SU-DHL-6 (cell line): Measurements from ENCODE around the gene IFFO2.

ENCODE experiments used
- H2AFZ ChIP-seq: fragments of 200-600 bp; sonication (generic); 2 replicates; pipeline ENCODE4 v1.6.1; 2014; ENCODE audit warnings: low read depth, mild to moderate bottlenecking, moderate library complexity, mixed read lengths, antibody characterized with exemption, low read length; ENCODE audit not compliant: severe bottlenecking
- H3F3A ChIP-seq: fragments of 200-600 bp; shearing (Covaris generic); 2 replicates; pipeline ENCODE4 v1.6.0; 2016; ENCODE audit warnings: antibody characterized with exemption, mild to moderate bottlenecking; ENCODE audit not compliant: insufficient read depth
- H3K27ac ChIP-seq: fragments of 200-600 bp; sonication (generic); 2 replicates; pipeline ENCODE4 v1.5.1; 2016; ENCODE audit warnings: low read depth, mild to moderate bottlenecking, low read length, moderate library complexity, mixed read lengths
- H3K27me3 ChIP-seq: fragments of 200-600 bp; sonication (generic), shearing (Covaris generic); 2 replicates; pipeline ENCODE4 v1.6.0; 2014; ENCODE audit warnings: mild to moderate bottlenecking, low read length
- H3K36me3 ChIP-seq: fragments of 200-600 bp; sonication (generic); 2 replicates; pipeline ENCODE4 v1.6.1; 2014; ENCODE audit warnings: mild to moderate bottlenecking, low read length, mixed read lengths
- H3K4me2 ChIP-seq: fragments of 300-600, 200-600 bp; shearing (Covaris generic), sonication (generic); 2 replicates; pipeline ENCODE4 v1.6.0; 2014; ENCODE audit warnings: low read length, low read depth, mild to moderate bottlenecking; ENCODE audit not compliant: poor library complexity, severe bottlenecking
- H3K4me3 ChIP-seq: fragments of 200-600 bp; sonication (generic); 2 replicates; pipeline ENCODE4 v1.5.1; 2014; ENCODE audit warnings: antibody characterized with exemption, low read length, mild to moderate bottlenecking, mixed read lengths; ENCODE audit not compliant: insufficient read depth, poor library complexity, severe bottlenecking
- H3K79me2 ChIP-seq: fragments of 200-600 bp; sonication (generic); 2 replicates; pipeline ENCODE4 v1.6.1; 2014; ENCODE audit warnings: mild to moderate bottlenecking, low read length, moderate library complexity; ENCODE audit not compliant: insufficient read depth
- H3K9ac ChIP-seq: fragments of 200-600 bp; sonication (generic); 2 replicates; pipeline ENCODE4 v1.7.0; 2014; ENCODE audit warnings: mild to moderate bottlenecking, low read length
- H3K9me2 ChIP-seq: fragments of 200-600 bp; sonication (generic); replicated peaks from 2 replicates; pipeline ENCODE4 v1.6.1; 2014; ENCODE audit warnings: low read length; ENCODE audit not compliant: insufficient read depth
- H3K9me3 ChIP-seq: fragments of 200-600 bp; sonication (generic); 2 replicates; pipeline ENCODE4 v1.6.1; 2014; ENCODE audit warnings: low read length, mixed read lengths; ENCODE audit not compliant: insufficient read depth
- H4K20me1 ChIP-seq: fragments of 200-600 bp; sonication (generic); 2 replicates; pipeline ENCODE4 v1.6.1; 2014; ENCODE audit warnings: low read depth, mild to moderate bottlenecking, antibody characterized with exemption, low read length, moderate library complexity, mixed read lengths
- CTCF ChIP-seq: fragments of 200-600 bp; sonication (generic); IDR thresholded peaks from one replicate; pipeline ENCODE4 v1.5.1; 2017; ENCODE audit warnings: antibody characterized with exemption, mild to moderate bottlenecking, low read length, moderate library complexity; ENCODE audit not compliant: insufficient read depth, poor library complexity, severe bottlenecking
- EZH2phosphoT487 ChIP-seq: fragments of 200-600 bp; sonication (generic), shearing (Covaris generic); conservative IDR thresholded peaks from 2 replicates; pipeline ENCODE4 v1.6.1; 2018; ENCODE audit warnings: mild to moderate bottlenecking, antibody characterized with exemption, low read length, moderate library complexity, mixed read lengths

IFFO2 gene

DNA sequence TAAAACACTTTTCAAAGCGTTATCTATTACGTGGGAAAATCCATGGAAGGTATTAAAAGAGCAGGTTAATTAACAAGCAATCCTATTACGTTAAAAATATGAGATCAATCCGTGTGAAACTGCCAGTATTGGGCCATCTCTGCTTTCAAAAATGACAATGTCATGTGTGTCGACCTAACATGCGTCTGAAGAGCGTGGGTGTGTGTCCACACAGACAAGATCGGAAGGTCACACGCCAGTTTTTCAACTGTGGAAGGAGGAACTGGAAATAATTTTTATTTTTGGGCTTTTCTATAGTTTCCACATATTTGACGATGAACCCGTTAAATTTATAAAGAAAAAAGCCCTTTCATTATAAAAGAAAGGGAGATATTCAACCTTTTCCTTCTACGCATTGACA lies 36.5 kb downstream of the IFFO2 start:
- TF ChIP-seq EZH2phosphoT487: no peak
- TF ChIP-seq CTCF: no peak
- H3K27me3 ChIP-seq: no peaks in the 10 kb centered on the region

DNA sequence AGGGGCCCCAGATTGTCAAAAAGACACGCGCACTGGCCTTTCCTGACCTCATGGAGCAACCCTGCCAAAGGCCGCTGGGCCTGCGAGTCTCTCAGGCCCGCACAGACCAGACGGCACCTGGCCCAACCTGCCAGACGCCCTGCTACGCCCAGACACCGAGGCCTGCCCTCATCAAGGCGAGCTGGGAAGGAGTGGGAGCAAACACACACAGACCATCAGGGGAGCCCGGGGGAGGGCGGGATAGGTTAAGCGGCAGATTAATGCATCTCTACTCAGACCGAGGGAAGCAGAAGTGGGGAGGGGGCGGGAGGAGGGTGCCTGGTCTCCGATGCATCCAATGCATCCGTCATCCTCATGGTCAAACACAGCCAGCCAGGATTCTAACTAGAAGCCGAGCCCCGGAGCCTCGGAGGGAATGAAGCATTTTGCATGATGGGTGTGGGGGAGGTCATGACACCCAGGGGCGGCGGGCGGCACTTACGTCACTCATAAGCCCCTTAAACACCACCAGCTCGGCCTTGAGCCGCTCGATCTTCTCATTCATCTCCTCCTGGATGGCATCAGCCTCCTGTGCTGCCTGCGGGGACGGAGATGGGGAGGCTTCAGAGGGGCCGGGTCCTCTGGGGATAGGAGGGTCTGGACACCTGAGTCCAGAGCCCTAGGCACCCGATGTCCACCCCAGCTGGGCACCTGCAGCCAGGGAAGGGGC lies 37.1 kb downstream of the IFFO2 start:
- Histone ChIP-seq H3K9ac (no peak overlapping the region), H3K9me2 (no peaks in the 10 kb centered on the region), H4K20me1 (no peaks in the 10 kb centered on the region), H3K9me3 (no peaks in the 10 kb centered on the region), H3K4me2 (no peak overlapping the region), H3K27ac (no peak overlapping the region), H3F3A (no peaks in the 10 kb centered on the region), H3K79me2 (no peaks in the 10 kb centered on the region), H3K4me3 (no peak overlapping the region), H2AFZ (no peak overlapping the region), H3K36me3 (no peaks in the 10 kb centered on the region), H3K27me3 (no peaks in the 10 kb centered on the region)
- TF ChIP-seq CTCF (no peak), EZH2phosphoT487 (no peak)

More for the DNA sequence above, 36.5 kb downstream of the IFFO2 start:
- H3K36me3 ChIP-seq: no peaks in the 10 kb centered on the region
- H2AFZ ChIP-seq: no peak overlapping the region
- no peak overlapping the region for H3K9ac ChIP-seq
- no peaks in the 10 kb centered on the region for H3K79me2 ChIP-seq
- H3F3A ChIP-seq: no peaks in the 10 kb centered on the region
- no peaks in the 10 kb centered on the region for H3K9me3 ChIP-seq
- H3K4me2 ChIP-seq: no peak overlapping the region
- no peaks in the 10 kb centered on the region for H4K20me1 ChIP-seq
- no peaks in the 10 kb centered on the region for H3K9me2 ChIP-seq
- no peak overlapping the region for H3K27ac ChIP-seq
- H3K4me3 ChIP-seq: no peak overlapping the region

DNA sequence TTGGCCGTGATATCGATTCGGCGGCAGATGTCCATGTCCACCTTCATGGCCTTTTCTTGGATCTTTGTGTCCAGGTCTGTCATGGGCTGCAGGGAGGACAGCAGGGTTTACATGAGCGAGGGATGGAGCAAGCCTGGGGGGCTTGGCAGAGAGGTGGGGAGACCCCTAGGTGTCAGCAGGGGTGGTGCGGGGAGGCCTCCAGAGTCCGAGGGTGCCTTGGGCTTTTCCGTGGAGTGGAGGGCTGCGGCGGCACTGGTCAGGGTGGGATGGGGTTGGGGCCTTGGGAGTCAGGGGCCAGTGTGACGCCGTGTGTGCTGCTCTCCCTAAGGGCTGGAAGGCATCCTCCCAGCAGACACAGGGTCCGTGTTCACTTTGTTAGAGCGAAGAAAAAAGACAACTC lies 38.1 kb downstream of the IFFO2 start:
- no peaks in the 10 kb centered on the region for H4K20me1 ChIP-seq
- H3K4me2 ChIP-seq: no peak overlapping the region
- H3K27me3 ChIP-seq: no peaks in the 10 kb centered on the region
- H3K9me3 ChIP-seq: no peaks in the 10 kb centered on the region
- H3F3A ChIP-seq: no peaks in the 10 kb centered on the region
- no peaks in the 10 kb centered on the region for H3K36me3 ChIP-seq
- H3K4me3 ChIP-seq: no peak overlapping the region
- no peak overlapping the region for H2AFZ ChIP-seq
- no peaks in the 10 kb centered on the region for H3K9me2 ChIP-seq
- no peak overlapping the region for H3K9ac ChIP-seq
- no peak for TF ChIP-seq EZH2phosphoT487
- TF ChIP-seq CTCF: no peak
- no peak overlapping the region for H3K27ac ChIP-seq
- no peaks in the 10 kb centered on the region for H3K79me2 ChIP-seq
